Activated CD4-positive, alpha-beta T cell treated with anti-CD3 and anti-CD28 coated beads, Interleukin-2, amount 50 U/mL, for 48 hours (primary cell): Measurements from ENCODE around the gene PPM1N.
A peak's percentile ranks its signal among the peaks of the same experiment; 100 is the strongest.

Experiments used
- DNase-seq, 2 experiments: peaks; one replicate each; pipeline ENCODE4 v3.0.0-alpha.2; 2020

Gene PPM1N, protein sequence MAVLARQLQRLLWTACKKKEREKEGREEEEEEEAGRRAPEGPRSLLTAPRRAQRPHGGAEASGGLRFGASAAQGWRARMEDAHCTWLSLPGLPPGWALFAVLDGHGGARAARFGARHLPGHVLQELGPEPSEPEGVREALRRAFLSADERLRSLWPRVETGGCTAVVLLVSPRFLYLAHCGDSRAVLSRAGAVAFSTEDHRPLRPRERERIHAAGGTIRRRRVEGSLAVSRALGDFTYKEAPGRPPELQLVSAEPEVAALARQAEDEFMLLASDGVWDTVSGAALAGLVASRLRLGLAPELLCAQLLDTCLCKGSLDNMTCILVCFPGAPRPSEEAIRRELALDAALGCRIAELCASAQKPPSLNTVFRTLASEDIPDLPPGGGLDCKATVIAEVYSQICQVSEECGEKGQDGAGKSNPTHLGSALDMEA

GRCh38 chr19:45498411-45499195, at the start of gene PPM1N:
PPM1N (plus strand) TSS chr19:45498443; CDS start chr19:45498473, 30 bp downstream.
- DNase-seq, result peak; percentile 64 to 67

DNA sequence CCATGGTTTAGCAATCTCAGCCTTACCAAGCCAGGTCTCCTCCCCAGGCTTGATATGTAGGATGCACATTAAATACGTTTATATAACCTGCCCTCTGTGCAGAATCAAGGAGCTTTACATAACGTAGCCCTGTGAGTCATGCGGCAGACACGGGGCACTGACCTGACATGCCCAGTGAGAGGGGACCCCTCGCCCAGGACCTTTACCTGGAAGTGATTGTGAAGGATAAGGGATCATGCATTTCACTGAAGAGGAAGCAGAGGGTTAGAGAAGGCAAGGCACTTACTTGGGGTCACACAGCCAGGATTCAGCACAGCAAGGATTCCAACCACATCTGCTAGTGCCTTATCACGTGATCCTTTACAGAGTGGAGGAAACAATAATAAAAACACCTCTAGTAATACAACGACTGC, 49.4 kb upstream of the PPM1N start:
- no peak for DNase-seq

- no peak for DNase-seq
These were observed 48.3 kb upstream of the PPM1N start for GRCh38 chr19:45450012-45450333.

DNA sequence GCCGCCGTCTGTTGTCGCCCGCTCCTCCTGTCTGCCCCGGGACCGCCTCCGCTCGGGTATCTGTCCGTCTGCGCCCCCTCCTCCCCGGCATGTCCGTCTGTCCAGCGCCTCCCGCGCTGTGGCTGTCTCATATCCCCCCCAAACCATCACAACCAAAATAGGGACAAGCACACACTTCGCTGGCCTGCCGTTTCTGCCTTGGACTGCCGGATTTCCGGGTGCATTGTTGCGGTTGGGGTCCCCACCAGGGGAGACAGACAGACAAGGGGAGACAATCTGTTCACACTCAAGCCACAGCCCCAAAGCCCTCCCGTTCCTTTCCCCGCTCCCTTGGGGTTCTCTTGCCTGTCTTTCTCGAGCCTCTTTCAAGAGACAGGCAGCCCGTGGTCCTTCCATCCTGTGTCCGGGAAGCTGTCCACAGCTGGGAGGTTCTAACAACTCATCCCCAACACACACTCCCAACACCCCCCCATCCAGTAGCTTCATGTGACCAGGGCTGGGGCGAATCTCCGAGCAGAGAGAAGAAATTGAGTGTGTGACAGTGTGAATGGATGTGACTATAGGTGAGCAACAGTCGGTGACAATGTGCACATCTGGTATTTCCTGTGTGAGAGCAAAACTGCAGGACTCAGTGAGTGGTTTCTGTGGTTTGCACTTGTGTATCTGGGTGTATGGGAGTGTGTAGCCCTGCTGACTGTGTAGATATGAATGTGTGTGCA, 47.0 kb upstream of the PPM1N start:
- peak; percentile 34 to 43 for DNase-seq

- no peak for DNase-seq
These were observed 46.3 kb upstream of the PPM1N start for GRCh38 chr19:45451850-45452387.

DNA sequence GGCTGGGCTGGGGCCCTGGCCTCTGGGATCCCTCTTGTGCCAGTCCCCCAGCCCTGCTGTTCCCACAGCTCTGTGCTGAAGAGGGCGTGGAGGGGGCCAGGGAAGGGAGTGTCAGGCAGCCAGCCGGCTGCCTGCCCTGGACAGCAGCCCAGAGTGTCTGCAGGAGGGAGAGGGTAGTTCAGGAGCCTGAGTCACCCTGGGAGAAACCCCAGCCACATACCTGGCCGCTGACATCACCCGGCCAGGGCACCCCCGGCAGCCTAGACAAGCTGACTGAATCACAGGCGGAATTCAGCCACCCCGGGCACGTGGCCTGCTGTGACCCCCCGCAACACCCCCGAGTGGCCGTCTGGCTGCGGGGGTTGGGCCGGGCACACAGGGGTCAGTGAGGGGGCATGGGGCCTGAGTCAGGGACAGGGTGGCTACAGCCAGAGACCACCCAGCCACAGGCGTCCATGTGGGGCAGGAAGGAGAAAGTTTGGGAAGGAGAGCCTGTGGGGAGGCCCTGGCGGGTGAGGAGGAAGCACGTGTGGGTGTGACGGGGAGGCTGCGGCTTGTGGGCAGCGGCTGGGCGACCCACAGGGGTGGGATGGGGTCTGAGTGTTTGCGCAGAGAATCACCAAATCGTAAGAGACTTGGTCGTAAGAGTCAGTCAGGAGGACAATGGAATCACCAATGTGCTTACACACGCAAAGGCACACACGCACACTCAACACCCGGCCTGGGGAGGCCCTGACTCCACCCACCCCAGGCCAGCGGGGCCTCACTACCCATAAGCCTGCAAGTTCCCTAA, 42.3 kb upstream of the PPM1N start:
- DNase-seq, result peak; percentile 58 to 73

GRCh38 chr19:45456500-45456815, 41.8 kb upstream of the PPM1N start:
- no peak for DNase-seq

GRCh38 chr19:45457776-45458175, 40.5 kb upstream of the PPM1N start:
- DNase-seq, result no peak

- DNase-seq, result no peak
These were observed 37.4 kb upstream of the PPM1N start for GRCh38 chr19:45460807-45461347.

GRCh38 chr19:45462174-45462573, 36.1 kb upstream of the PPM1N start:
- no peak for DNase-seq

- no peak for DNase-seq
These were observed 35.0 kb upstream of the PPM1N start for GRCh38 chr19:45463241-45463640.

DNA sequence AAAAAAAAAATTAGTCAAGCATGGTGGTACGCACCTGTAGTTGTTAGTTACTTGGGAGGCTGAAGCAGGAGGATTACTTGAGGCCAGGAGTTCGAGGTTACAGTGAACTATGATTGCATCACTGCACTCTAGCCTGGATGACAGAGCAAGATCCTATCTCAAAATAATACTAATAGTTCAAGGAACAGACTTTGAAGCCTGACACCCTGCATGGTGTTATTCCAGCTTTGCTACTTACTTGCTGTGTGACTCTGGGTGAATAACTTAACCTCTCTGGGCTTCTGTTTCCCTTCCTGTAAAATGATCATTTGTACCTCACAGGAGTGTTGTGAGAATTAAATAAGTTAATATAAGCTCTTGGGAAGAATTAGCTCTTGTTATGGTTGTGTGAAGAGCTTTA, 34.0 kb upstream of the PPM1N start:
- DNase-seq, result no peak

- DNase-seq, result no peak
These were observed 33.3 kb upstream of the PPM1N start for GRCh38 chr19:45464852-45465441.

DNA sequence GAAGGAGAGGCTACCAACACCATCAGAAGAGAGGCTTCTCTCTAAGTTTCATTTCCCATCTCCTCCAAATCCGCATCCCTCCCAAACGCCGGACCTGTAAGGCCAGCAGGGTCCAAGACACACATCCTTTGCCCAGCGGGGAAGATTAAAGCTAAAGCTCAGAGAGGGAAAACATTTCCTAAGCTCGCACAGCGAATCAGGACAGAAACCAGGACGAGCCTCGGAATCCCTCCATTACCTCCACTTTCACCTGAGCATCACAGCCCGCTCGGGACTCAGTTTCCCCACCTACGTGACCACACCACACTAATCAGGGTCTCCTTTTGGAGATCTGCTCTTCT, 31.2 kb upstream of the PPM1N start:
- DNase-seq, result no peak

GRCh38 chr19:45467456-45468158, 30.6 kb upstream of the PPM1N start, which contains the start of gene FOSB:
FOSB (plus strand) TSS chr19:45467996; CDS start chr19:45468587, 591 bp downstream.
- DNase-seq, result peak; percentile 91 to 93

GRCh38 chr19:45468159-45468651, 30.0 kb upstream of the PPM1N start:
- DNase-seq, result peak; percentile 30 to 45

DNA sequence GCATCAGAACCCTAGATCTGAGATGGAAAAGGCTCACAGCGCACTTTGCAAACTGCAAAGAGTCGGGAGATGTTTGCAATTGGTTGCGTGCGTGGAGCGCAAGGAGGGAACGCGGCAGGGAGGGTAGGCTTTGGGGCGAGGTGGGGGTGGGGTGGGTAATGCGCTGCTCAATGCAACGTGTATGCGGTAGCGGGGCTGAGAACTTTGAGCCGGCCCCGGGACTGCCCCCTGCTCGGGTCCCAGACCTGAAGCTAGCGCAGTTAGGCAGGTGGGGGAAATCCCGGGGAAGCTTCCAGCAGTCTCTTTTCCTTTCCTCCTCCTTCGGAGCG, 29.5 kb upstream of the PPM1N start:
- no peak for DNase-seq

GRCh38 chr19:45469132-45469944, 28.9 kb upstream of the PPM1N start:
- DNase-seq, result peak; percentile 93 to 95

DNA sequence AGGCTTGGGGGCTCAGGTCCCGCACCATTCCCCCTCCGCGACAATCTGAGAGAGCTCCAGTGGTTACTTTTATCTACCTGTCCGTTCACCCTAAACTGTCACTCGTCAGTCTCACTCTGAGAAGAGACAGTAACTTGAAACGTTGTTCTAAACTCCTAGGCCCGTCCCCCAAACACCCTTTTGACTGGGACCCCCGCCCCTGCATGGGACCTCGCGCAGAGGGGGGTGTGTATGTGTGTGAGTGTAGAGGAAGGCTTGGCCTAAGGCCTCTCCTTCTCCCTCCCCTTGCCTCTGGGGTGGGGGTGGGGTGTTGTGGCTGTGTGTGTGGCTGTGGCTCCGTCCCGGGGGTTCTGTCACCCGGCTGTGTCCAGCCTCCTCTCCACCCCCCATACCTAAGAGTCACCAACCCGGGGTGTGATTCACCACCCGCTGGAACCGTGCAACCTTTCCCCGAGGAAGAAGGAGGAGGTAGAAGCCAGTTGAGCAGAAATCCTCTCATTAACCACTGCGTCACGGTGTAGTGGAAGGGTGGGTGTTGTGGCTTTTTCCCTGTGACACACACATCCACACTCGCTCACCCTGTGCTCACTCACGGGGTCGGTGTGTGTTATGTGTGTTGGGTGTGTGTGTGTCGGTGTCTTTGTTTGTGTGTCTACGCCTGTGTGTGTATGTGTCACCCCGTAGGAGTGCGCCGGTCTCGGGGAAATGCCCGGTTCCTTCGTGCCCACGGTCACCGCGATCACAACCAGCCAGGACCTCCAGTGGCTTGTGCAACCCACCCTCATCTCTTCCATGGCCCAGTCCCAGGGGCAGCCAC, 28.1 kb upstream of the PPM1N start:
- peak in 1 of 2 experiments; percentile 32 for DNase-seq
